Mammary epithelial cell (primary cell): ENCODE results near the gene TRIB2.

Source experiments
- CTCF ChIP-seq, 2 donors: IDR thresholded peaks in 1 of 2; conservative IDR thresholded peaks in 1 of 2; 2 replicates each; pipeline ENCODE4 v1.5.1; 2011 to 2012; ENCODE audit warnings: inconsistent platforms in 2 of 2, low read length in 2 of 2, mild to moderate bottlenecking in 2 of 2, control low read depth in 1 of 2, low read depth in 1 of 2; ENCODE audit not compliant: insufficient read depth in 1 of 2; ENCODE audit errors: extremely low read depth in 1 of 2
- EZH2 ChIP-seq: IDR thresholded peaks from 2 replicates; pipeline ENCODE4 v1.6.1; 2012; ENCODE audit warnings: low read length, inconsistent platforms, borderline replicate concordance

- TF ChIP-seq CTCF (conservative IDR thresholded peaks at IDR 0.05 in 1 of 2, IDR thresholded peaks at IDR 0.05 in 1 of 2; ENCODE audit: extremely low read depth in 1 of 2, insufficient read depth in 1 of 2, low read depth in 1 of 2, low read length in 2 of 2) (no peak), EZH2 (no peak)
Observed at GRCh38 chr2:12685145-12685544, 31.6 kb upstream of the TRIB2 start.
